GM19438 (cell line): ENCODE data around the gene CDK9.
"Not testable (repeated sequence)": the region's sequence is repeated elsewhere in the genome, so short reads cannot be mapped to it uniquely, and the experiment has no call there.

ENCODE experiments used
- ATAC-seq: cut with Tn5 transposase; IDR thresholded peaks from one replicate; pipeline ENCODE4 v1.9.1; 2021; ENCODE audit warnings: low read depth; ENCODE audit not compliant: unreplicated experiment

The CDK9 gene

DNA sequence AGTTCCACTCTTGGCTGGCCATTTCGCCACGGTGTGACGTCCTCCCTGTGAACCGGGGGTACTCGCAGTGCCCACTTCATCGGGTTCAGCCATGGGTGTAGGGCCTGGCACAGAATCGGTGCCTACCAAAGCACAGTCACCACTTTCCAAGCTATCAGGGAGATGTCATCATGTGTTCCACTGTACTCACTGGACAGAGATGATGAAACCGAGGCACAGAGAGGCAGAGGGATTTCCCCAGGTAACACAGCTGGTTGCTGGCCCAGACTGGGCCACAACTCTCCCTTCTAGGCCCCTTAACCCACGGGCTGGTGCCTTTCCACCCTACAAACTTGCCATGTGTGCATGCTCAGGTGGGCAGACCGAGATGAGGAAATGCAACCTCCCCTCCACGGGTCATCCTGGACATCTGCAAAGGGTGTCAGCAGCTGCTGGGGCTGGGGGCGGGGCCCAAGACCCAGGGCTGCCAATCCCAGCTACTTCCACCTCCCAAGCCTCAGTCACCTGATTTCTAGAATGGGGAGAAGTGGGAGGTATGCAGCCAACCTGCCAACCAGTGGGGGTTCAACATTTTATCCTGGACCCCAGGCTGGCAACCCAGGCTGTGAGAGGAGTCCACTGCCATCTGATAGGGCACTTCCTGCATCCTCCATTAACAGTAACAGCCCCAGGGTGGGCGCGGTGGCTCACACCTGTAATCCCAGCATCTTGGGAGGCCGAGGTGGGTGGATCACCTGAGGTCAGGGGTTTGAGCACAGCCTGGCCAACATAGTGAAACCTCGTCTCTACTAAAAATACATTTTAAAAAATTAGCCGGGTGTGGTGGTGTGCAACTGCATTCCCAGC is 6.5 kb upstream of the CDK9 start:
- ATAC-seq = peak; percentile 32

DNA sequence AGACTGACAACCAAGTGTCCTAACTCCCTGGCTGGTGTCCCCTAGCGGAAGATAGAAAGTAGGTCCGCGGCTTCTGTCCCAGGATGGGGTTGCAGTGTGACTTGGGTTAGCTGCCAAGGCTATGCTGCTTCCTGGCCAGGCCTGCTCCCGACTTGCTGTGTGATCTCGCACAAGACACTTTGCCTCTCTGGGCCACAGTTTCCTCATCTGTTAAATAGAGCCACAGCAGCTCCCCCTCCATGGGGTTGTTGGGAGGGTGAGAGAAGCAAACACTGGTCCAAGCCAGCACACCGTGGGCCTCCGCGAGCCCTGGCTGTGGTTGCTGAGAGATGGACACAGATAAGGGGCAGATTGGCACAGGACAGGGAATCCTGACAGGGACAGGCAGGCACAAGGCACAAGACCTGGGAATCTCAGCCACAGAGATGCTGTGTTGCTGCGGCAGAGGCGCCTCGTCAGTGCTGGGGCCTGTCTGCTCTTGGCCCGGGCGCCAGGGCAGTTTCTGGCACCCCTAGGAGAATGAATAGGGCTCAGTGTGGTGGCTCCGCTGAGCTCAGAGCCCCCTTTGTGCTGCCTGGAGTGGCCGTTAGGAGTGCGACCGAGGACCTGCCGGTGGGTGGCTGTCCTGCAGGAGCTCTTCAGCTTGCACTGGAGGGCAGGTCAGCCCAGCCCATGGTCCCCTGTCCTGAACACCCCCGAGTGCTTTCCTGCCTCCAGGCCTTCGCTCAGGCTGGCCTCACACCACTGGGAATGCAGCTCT is 5.5 kb upstream of the CDK9 start:
- no peak for ATAC-seq

GRCh38 chr9:127780909-127781308 is 4.9 kb upstream of the CDK9 start:
- ATAC-seq = not testable (repeated sequence)

DNA sequence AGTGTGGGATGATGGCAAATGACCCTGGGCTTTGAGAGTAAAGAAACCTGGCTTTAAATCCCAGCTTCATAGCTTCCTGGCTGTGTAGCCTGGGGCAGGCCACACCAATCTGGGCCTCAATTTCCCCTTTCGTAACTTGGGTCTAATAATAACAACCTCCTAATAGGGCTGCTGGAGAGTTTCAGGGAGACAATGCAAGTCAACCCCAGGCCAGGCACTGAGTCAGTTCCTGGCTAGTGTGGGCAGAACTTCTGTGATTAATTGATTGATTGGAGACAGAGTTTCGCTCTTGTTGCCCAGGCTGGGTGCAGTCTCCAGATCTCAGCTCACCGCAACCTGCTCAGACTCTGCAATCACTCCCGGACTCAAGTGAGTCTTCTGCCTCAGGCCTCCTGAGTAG is 4.0 kb upstream of the CDK9 start:
- ATAC-seq = no peak

GRCh38 chr9:127783111-127784008 is 2.5 kb upstream of the CDK9 start:
- ATAC-seq = no peak

DNA sequence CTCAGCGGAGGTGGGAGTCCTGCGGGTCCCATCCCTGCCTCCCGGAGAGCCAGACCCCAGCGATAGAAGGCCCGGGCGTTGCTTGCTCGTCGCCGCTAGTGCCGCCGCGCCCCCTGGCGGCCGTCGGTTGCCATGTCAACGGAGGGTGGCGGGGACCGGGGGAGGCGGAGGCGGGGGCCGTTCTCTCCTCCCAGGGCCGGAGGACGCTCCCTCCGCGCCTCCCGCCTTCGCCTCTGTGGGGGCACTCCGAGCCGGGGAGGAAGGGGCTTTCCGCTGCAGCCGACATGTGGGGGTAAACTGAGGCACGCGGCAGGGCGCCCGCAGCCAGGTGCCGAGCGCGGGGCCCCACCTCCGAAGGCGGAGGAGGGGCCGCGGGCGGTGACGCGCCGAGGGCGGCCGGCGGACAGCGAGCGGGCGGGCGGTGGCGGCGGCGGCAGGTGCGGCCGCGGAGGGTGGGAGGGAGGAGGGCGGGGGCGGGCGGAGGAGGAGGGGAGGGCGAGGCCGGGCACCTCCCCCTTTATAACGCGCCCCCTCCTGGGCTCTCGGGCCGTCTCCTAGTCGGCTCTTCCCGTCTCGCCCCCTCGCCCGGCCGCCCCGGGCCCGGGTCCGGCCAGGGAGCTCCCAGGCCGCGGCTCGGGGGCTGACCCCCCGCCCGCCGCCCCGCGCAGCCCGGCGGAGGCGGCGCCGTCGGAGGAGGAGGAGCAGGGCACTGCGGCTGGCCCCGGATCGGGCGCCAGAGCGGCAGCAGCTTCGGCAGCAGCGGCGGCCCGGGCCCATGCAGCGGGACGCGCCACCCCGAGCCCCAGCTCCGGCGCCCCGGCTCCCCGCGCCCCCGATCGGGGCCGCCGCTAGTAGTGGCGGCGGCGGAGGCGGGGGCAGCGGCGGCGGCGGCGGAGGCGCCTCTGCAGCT is 556 bp upstream of the CDK9 start:
- ATAC-seq = peak; percentile 39

DNA sequence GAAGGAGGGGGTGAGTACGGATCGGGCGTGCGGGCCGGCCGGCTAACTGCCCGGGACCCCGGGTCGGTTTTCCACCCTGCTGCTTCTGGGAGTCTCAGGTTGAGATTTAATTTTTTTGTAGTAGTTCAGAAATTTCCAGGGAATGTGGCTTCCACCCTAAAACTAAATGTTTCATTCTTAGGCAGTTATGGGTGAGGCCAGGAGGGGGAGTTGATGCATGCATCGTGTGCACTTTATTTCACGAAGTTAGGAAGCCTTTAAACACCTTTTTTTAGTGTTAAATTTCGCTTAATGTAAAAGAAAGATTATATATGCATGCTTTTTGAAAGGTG is 905 bp downstream of the CDK9 start:
- ATAC-seq = no peak

GRCh38 chr9:127788337-127789011 is 2.6 kb downstream of the CDK9 start:
- ATAC-seq = no peak

- no peak for ATAC-seq
These were observed 3.3 kb downstream of the CDK9 start for GRCh38 chr9:127789179-127789578.

GRCh38 chr9:127790094-127790855 is 4.4 kb downstream of the CDK9 start:
- no peak for ATAC-seq

DNA sequence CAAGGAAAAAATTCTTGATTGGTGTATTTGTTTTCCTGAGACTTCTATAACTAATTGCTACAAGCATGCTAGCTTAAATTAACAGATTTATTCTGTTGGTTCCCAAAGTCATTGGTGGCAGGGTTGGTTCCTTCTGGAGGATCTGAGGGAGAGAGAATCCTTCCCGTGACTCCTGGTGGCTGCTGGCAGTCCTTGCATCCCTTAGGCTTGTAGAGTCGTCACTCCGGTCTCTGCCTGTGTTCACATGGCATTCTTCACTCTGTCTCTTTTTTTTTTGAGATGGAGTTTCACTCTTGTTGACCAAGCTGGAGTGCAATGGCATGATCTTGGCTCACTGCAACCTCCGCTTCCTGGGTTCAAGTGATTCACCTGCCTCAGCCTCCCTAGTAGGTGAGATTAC is 5.3 kb downstream of the CDK9 start:
- no peak for ATAC-seq

DNA sequence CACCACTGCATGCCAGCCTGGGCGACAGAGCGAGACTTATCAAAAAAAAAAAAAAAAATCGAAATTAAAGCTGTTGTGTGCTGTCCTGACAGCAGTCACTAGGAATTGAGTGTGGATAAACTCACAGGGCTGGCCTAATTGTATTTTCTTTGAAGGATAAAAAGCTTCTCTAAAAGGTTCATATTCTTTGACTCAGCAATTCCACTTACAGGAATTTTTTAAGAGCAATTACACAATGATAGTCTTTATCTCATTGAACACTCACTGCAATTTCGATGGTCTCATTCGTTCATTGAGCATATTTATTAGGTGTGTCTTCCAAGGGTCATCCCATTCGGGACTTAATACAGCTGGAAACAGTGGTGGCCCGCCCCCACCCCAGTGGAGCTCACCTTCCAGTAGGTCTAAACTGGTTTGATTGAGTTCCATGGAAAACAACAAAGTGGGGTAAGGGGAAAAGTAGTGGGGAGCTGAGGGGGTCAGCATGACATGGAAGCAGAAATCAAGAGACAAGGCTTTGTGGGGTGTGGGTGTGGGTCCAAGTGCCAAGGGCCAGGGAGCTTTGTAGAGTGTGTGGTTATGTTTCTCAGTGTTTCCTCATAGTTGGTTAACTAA is 6.7 kb downstream of the CDK9 start:
- no peak for ATAC-seq

GRCh38 chr9:127793093-127793708 is 7.4 kb downstream of the CDK9 start:
- no peak for ATAC-seq

- ATAC-seq = no peak
These were observed 8.4 kb downstream of the CDK9 start for GRCh38 chr9:127794001-127794791.

DNA sequence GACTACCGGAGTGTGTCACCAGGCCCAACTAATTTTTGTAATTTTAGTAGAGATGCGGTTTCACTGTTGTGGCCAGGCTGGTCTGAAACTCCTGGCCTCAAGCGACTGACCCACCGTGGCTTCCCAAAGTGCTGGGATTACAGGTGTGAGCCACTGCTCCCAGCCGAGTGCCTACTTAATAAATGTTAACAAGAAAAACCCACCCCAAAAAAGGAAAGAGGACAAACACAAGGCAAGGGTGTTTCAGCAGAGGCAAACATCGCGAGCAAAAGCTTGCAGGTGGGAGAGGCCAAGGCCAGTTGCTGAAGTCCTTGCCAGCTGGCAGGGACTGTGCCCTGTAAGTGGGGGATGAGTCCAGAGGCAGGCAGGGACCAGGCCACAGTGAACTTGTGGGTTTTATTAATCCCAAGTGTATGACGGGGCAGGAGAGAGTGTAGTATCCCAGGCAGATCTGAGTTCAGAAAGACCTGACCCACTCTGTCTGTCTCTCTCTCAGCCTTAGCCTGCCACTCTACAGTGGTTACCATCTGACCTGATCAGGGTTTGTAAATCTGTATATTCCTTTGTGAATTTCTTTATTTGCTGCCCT is 10.5 kb downstream of the CDK9 start:
- no peak for ATAC-seq

- ATAC-seq = no peak
These were observed 11.1 kb downstream of the CDK9 start for GRCh38 chr9:127796852-127797370.
